Stimulated activated CD8-positive, alpha-beta memory T cell treated with anti-CD3 and anti-CD28 coated beads, Interleukin-4, amount 100 ng/mL, for 24 hours (primary cell): ENCODE data around the gene ITPA.

ENCODE experiments used
- DNase-seq: peaks from one replicate; pipeline ENCODE4 v3.0.0-alpha.2; 2020; ENCODE audit warnings: low read depth

ITPA gene

DNA sequence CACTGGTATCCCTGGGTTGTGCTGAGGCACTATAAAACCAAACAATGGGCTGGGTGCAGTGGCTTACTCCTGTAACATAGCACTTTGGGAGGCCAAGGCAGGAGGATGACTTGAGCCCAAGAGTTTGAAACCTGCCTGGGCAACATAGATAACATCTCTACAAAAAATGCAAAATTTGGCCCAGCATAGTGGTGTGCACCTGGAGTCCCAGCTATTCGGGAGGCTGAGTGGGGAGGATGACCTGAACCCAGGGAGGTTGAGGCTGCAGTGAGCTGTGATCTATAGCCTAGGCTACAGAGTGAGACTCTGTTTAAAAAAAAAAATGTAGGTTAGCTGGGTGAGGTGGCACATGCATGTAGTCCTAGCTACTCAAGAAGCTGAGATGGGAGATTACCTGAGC is 37.4 kb downstream of the ITPA start:
- no peak for DNase-seq

DNA sequence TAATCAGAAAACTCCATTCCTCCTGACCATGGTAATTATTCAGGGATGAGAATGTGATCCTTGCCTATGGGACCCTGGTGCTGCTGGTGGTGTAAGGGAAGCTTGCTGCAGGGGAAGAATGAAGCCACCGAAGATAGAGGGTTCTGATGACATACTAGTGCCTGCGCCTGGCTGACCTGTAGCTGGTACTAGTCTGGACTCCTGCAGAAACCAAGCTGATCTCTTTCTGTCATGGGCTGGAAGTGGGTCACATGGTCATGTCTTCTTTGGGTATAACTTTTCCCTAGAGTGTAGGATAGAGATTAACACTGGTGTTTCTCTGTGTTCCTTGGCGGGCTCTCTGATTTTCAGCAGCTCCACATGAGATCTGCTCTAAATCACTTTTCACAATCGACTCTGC is 38.3 kb downstream of the ITPA start:
- DNase-seq = no peak

- no peak for DNase-seq
Measured at GRCh38 chr20:3248167-3248992, 39.1 kb downstream of the ITPA start.

DNA sequence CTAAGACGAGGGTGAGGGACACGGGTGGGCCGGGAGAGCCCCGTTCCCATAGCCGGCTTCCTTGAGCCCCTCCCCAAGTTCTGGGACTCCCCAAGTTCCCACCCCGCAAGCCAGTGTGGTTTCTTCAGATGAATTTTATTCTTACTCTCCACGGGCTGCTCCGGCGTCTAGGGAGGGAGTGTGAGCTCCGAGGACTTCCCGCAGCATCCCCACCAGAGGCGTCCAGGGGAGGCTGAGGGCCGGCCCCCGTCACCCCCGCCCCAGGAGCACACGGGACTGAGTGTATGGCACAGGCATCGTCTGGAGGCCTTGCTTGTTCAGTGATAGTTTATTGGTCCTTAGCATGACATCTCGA is 39.7 kb downstream of the ITPA start:
- no peak for DNase-seq

DNA sequence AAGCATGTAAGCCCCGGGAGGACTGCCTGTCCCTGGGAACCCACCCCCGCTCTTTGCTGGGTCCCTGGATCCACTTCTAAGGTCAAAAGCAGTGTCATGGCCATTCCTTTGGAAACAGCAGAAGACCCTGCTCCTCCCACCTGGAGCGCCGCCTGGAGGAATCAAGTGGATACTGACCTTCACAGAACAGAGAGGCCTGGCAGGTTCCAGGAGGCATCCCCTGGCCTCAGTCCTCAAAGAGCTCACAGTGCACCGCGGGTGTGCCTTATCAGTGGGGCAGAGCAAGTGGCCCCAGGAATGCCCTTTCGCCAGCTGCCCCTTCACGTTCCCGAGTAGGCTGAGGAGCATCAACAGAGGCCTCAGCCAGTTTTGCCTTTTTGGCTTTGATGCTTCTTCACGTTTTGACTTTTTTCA is 40.8 kb downstream of the ITPA start:
- DNase-seq = no peak

- no peak for DNase-seq
Measured at GRCh38 chr20:3251806-3252205, 42.5 kb downstream of the ITPA start.

GRCh38 chr20:3255728-3256127 is 46.4 kb downstream of the ITPA start:
- no peak for DNase-seq

- no peak for DNase-seq
Measured at GRCh38 chr20:3258429-3258828, 49.1 kb downstream of the ITPA start.

DNA sequence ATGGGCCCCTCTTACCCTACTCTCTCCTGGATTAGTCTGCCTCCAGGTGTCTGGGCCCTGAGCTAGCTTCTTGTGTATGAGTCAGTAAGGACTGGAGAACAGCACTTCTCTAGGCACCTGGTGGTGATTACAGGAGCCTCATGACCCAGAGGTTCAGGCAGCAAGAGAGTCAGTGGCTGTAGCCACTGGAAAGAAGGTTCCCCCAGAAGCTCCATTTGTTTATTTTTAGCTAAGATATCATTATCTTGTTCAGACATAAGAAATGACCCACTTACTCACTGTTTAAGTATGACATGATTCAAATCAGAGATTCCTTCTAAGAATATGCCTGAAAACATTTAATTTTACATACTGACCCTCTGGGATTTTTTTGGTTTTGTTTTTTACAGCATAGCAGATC is 53.3 kb downstream of the ITPA start:
- DNase-seq = no peak

- no peak for DNase-seq
Measured at GRCh38 chr20:3270051-3270450, 60.8 kb downstream of the ITPA start.

DNA sequence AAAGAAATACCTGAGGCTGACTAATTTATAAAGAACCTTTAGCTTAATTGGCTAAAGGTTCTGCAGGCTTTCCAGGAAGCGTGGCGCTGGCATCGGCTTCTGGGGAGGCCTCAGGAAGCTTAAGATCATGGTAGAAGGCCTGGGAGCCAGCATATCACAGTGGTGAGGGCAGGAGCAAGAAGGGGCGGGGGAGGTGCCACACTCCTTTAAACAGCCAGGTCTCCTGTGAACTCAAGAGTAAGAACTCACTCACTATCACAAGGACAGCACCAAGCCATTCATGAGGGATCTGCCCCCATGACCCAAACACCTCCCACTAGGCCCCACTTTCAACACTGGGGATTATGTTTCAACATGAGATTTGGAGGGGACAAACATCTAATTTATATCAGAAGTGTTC is 64.1 kb downstream of the ITPA start:
- DNase-seq = no peak
